Karpas-422 (cell line): ENCODE results near the gene CROCC2. TPM values are rescaled to one million over a fixed set of nuclear protein-coding genes. Genes with fewer than 3 reads are reported as not detected.

ENCODE experiments used
- DNase-seq: peaks from one replicate; pipeline ENCODE4 v3.0.0-alpha.2; 2015
- H2AFZ ChIP-seq: fragments of 200-600 bp; sonication (generic); 2 replicates; pipeline ENCODE4 v1.6.1; 2014; ENCODE audit warnings: antibody characterized with exemption, low read length, mixed read lengths
- H3K27ac ChIP-seq: fragments of 200-600 bp; sonication (generic); 2 replicates; pipeline ENCODE4 v1.5.1; 2014; ENCODE audit warnings: mild to moderate bottlenecking, low read length, moderate library complexity
- H3K27me3 ChIP-seq: fragments of 200-600 bp; sonication (generic); 2 replicates; pipeline ENCODE4 v1.6.1; 2014; ENCODE audit warnings: low read length, mixed read lengths
- H3K36me3 ChIP-seq: fragments of 200-600 bp; sonication (generic); 2 replicates; pipeline ENCODE4 v1.6.1; 2014; ENCODE audit warnings: low read length, mixed read lengths; ENCODE audit not compliant: insufficient read depth
- H3K4me1 ChIP-seq: fragments of 200-600 bp; sonication (generic); 2 replicates; pipeline ENCODE4 v1.6.1; 2014; ENCODE audit warnings: mild to moderate bottlenecking, low read length, mixed read lengths
- H3K4me2 ChIP-seq: fragments of 200-600 bp; sonication (generic); 2 replicates; pipeline ENCODE4 v1.6.1; 2014; ENCODE audit warnings: low read length, low read depth, mild to moderate bottlenecking; ENCODE audit not compliant: poor library complexity, severe bottlenecking
- H3K4me3 ChIP-seq: fragments of 200-600 bp; sonication (generic); 2 replicates; pipeline ENCODE4 v1.5.1; 2014; ENCODE audit warnings: mild to moderate bottlenecking, antibody characterized with exemption, low read length, mixed read lengths
- H3K79me2 ChIP-seq: fragments of 200-600 bp; sonication (generic); 2 replicates; pipeline ENCODE4 v1.6.1; 2014; ENCODE audit warnings: mild to moderate bottlenecking, low read length, mixed read lengths
- H3K9ac ChIP-seq: fragments of 200-600 bp; sonication (generic); 2 replicates; pipeline ENCODE4 v1.6.0; 2014; ENCODE audit warnings: low read length
- H3K9me2 ChIP-seq: fragments of 200-600 bp; sonication (generic), shearing (Covaris generic); replicated peaks from 2 replicates; pipeline ENCODE4 v1.6.0; 2014; ENCODE audit warnings: mild to moderate bottlenecking, low read length, moderate library complexity; ENCODE audit not compliant: insufficient read depth
- H3K9me3 ChIP-seq: fragments of 300-700, 200-600 bp; sonication (generic); 2 replicates; pipeline ENCODE4 v1.6.1; 2014; ENCODE audit warnings: low read length, mixed read lengths
- H4K20me1 ChIP-seq: fragments of 200-600 bp; sonication (generic); 2 replicates; pipeline ENCODE4 v1.6.1; 2014; ENCODE audit warnings: mild to moderate bottlenecking, antibody characterized with exemption, low read length, low read depth; ENCODE audit not compliant: insufficient read depth
- total RNA-seq: library from RNA; depleted of rRNA; stranded (reverse); fragments of >200 nt; shearing (Covaris generic); gene quantifications from 2 replicates; pipeline ENCODE4 v1.2.3, GENCODE V29; 2014; ENCODE audit warnings: low replicate concordance

Gene CROCC2
- total RNA-seq, 1 experiment from 2014 or later = not detected

- H2AFZ ChIP-seq = no peak overlapping the region
- no peaks in the 10 kb centered on the region for H3K9me2 ChIP-seq
- no peaks in the 10 kb centered on the region for H3K9me3 ChIP-seq
- H3K79me2 ChIP-seq = no peaks in the 10 kb centered on the region
- no peak overlapping the region for H3K27ac ChIP-seq
- no peak overlapping the region for H3K9ac ChIP-seq
- H3K27me3 ChIP-seq = no peaks in the 10 kb centered on the region
- H3K36me3 ChIP-seq = no peaks in the 10 kb centered on the region
- peaks cover 7% of the 10 kb centered on the region; the same call in 1 of the 2 replicates for H4K20me1 ChIP-seq
- no peak overlapping the region for H3K4me2 ChIP-seq
- H3K4me1 ChIP-seq = no peaks in the 10 kb centered on the region
- DNase-seq = no peak
- H3K4me3 ChIP-seq = no peak overlapping the region
Measured at GRCh38 chr2:240925568-240926515, 19.7 kb downstream of the CROCC2 start.

DNA sequence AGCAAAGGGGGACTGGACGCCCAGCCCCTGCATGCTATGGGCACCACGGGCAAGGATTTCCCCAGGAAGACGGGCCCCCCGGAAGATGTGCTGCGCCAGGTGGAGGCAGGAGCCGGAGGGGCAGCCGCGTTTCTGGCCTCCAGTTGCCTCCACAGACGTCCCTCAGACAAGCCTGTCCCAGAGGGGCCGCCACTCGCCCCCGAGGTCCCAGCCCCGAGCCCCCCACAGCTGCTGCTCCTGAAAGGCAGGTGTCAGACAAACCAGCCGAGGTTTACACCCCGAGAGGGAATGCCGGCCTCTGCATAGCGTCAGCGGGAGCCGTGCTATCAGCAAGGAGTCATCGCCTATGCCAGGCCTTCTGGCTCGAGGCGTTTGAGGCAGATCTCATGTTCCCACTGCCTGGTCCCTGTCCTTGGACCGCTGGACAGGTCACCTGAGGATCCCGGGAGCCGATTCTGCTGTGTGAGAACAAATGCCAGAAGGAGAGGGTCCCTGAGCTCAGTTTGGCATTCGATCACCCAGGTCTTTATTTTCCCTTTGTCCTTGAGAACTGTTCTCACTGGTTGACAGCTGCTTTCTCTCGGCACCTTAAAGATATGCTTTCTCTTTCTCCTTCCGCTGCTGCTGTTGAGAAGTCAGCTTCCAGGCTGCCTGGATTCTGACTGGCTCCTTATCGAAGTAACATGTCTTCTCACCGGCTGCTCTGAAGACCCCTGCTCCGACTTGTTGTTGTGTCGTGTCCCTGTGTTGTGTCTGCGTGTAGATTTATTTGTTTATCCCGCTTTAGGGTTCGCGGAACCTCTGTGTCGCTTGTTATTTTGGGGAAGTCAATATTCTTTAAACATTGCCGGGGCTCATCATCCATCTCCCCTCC is 20.6 kb downstream of the CROCC2 start:
- Histone ChIP-seq H3K4me1 (no peaks in the 10 kb centered on the region), H4K20me1 (peaks cover 7% of the 10 kb centered on the region; the same call in 1 of the 2 replicates), H3K9ac (no peak overlapping the region), H3K4me2 (no peak overlapping the region), H3K9me2 (no peaks in the 10 kb centered on the region), H3K4me3 (no peak overlapping the region), H3K79me2 (no peaks in the 10 kb centered on the region), H3K36me3 (no peaks in the 10 kb centered on the region), H2AFZ (no peak overlapping the region), H3K27ac (no peak overlapping the region), H3K9me3 (no peaks in the 10 kb centered on the region), H3K27me3 (no peaks in the 10 kb centered on the region)
- no peak for DNase-seq

GRCh38 chr2:240927390-240927781 is 21.2 kb downstream of the CROCC2 start:
- Histone ChIP-seq H3K36me3 (no peaks in the 10 kb centered on the region), H3K9me3 (no peaks in the 10 kb centered on the region), H3K79me2 (no peaks in the 10 kb centered on the region), H3K27ac (no peak overlapping the region), H3K4me1 (no peaks in the 10 kb centered on the region), H3K9me2 (no peaks in the 10 kb centered on the region), H3K4me3 (no peak overlapping the region), H4K20me1 (peaks cover 4% of the 10 kb centered on the region; the same call in 1 of the 2 replicates), H2AFZ (no peak overlapping the region), H3K27me3 (no peaks in the 10 kb centered on the region), H3K9ac (no peak overlapping the region), H3K4me2 (no peak overlapping the region)
- no peak for DNase-seq

GRCh38 chr2:240928476-240929363 is 22.6 kb downstream of the CROCC2 start:
- Histone ChIP-seq H3K9me2 (no peaks in the 10 kb centered on the region), H3K36me3 (no peaks in the 10 kb centered on the region), H3K4me3 (no peak overlapping the region), H2AFZ (no peak overlapping the region), H3K4me2 (no peak overlapping the region), H4K20me1 (peaks cover 4% of the 10 kb centered on the region; the same call in 1 of the 2 replicates), H3K79me2 (no peaks in the 10 kb centered on the region), H3K27ac (no peak overlapping the region), H3K9ac (no peak overlapping the region), H3K27me3 (no peaks in the 10 kb centered on the region), H3K9me3 (no peaks in the 10 kb centered on the region), H3K4me1 (no peaks in the 10 kb centered on the region)
- no peak for DNase-seq

DNA sequence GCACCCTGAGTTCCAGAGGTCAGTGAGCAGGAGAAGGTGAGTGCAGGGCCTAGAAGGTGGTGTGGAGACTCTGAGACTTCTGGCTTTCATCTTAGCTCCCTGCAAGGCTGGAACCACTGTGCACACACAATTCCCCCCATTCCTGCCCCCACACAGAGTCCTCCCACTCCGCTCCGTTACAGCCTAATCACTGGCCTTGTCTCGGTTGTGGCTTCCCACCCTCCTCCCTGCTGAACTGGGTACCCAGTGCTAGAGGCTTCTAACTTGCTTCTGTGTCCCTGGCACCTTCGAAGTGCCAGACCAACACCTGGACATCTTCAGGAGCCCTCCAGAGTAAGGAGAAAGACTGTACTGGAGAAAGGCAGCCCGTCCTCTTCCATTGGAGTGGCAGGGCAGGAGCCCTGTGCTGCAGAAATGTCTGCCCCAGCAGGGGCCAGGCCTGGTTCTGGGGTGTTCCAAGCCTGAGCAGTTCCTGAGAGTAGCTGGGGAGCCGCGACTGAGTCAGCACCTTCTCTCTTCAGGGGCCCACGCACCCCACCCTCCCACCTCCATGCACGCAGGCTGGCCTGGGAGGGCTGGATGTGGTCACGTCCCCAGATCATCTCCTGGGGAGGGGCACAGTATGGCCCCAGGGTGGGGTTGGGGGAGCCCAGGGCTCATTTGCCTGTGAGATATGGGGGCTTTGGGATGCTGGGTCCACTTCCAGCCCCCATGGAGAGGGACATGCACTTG is 23.4 kb downstream of the CROCC2 start:
- H2AFZ ChIP-seq = no peak overlapping the region
- no peak overlapping the region for H3K4me2 ChIP-seq
- H3K27ac ChIP-seq = no peak overlapping the region
- DNase-seq = no peak
- no peak overlapping the region for H3K4me3 ChIP-seq
- no peaks in the 10 kb centered on the region for H3K4me1 ChIP-seq
- no peaks in the 10 kb centered on the region for H3K9me2 ChIP-seq
- no peaks in the 10 kb centered on the region for H3K27me3 ChIP-seq
- H3K9me3 ChIP-seq = no peaks in the 10 kb centered on the region
- no peaks in the 10 kb centered on the region for H3K36me3 ChIP-seq
- no peak overlapping the region for H3K9ac ChIP-seq
- peaks cover 4% of the 10 kb centered on the region; the same call in 1 of the 2 replicates for H4K20me1 ChIP-seq
- H3K79me2 ChIP-seq = no peaks in the 10 kb centered on the region

GRCh38 chr2:240930096-240930630 is 24.0 kb downstream of the CROCC2 start:
- Histone ChIP-seq H3K27me3 (no peaks in the 10 kb centered on the region), H3K4me3 (no peak overlapping the region), H3K9me3 (no peaks in the 10 kb centered on the region), H3K9me2 (no peaks in the 10 kb centered on the region), H4K20me1 (peaks cover 4% of the 10 kb centered on the region; the same call in 1 of the 2 replicates), H3K79me2 (no peaks in the 10 kb centered on the region), H3K36me3 (no peaks in the 10 kb centered on the region), H3K4me2 (no peak overlapping the region), H3K4me1 (no peaks in the 10 kb centered on the region), H3K27ac (no peak overlapping the region), H3K9ac (no peak overlapping the region), H2AFZ (no peak overlapping the region)
- no peak for DNase-seq

- H3K79me2 ChIP-seq = no peaks in the 10 kb centered on the region
- no peaks in the 10 kb centered on the region for H3K36me3 ChIP-seq
- no peaks in the 10 kb centered on the region for H3K27me3 ChIP-seq
- H3K9me2 ChIP-seq = no peaks in the 10 kb centered on the region
- peaks cover 4% of the 10 kb centered on the region; the same call in 1 of the 2 replicates for H4K20me1 ChIP-seq
- H3K9me3 ChIP-seq = no peaks in the 10 kb centered on the region
- no peak overlapping the region for H3K4me2 ChIP-seq
- H3K4me3 ChIP-seq = no peak overlapping the region
- no peak overlapping the region for H3K27ac ChIP-seq
- H3K9ac ChIP-seq = no peak overlapping the region
- no peaks in the 10 kb centered on the region for H3K4me1 ChIP-seq
- no peak overlapping the region for H2AFZ ChIP-seq
- no peak for DNase-seq
Measured at GRCh38 chr2:240930631-240931318, 24.6 kb downstream of the CROCC2 start.
